Thyroid gland (tissue), 4 donors: Measurements from ENCODE around the gene EHMT1.

Experiments used
- POLR2A ChIP-seq, 2 donors: fragments of 450-650 bp; IDR thresholded peaks; one replicate each; pipeline ENCODE4 v1.6.1; 2017; ENCODE audit warnings: antibody characterized with exemption in 2 of 2, mild to moderate bottlenecking in 2 of 2, moderate library complexity in 1 of 2
- TF ChIP-seq, protein P1 (sequence below), 6 experiments: fragments of 200-600 bp in 3 of 6; fragments of 450-650 bp in 3 of 6; sonication (generic) in 3 of 6; IDR thresholded peaks; one replicate each; pipeline ENCODE4 v1.5.1; 2016 to 2019; ENCODE audit warnings: antibody characterized with exemption in 6 of 6, mild to moderate bottlenecking in 2 of 6, inconsistent platforms in 1 of 6, moderate library complexity in 1 of 6

- TF ChIP-seq, protein P1, sequence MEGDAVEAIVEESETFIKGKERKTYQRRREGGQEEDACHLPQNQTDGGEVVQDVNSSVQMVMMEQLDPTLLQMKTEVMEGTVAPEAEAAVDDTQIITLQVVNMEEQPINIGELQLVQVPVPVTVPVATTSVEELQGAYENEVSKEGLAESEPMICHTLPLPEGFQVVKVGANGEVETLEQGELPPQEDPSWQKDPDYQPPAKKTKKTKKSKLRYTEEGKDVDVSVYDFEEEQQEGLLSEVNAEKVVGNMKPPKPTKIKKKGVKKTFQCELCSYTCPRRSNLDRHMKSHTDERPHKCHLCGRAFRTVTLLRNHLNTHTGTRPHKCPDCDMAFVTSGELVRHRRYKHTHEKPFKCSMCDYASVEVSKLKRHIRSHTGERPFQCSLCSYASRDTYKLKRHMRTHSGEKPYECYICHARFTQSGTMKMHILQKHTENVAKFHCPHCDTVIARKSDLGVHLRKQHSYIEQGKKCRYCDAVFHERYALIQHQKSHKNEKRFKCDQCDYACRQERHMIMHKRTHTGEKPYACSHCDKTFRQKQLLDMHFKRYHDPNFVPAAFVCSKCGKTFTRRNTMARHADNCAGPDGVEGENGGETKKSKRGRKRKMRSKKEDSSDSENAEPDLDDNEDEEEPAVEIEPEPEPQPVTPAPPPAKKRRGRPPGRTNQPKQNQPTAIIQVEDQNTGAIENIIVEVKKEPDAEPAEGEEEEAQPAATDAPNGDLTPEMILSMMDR (IDR thresholded peaks at IDR 0.05), result no peak
- TF ChIP-seq POLR2A (IDR thresholded peaks at IDR 0.05), result no peak
Observed at GRCh38 chr9:137688261-137688660, 69.5 kb downstream of the EHMT1 start.
